Neuronal stem cell (in vitro differentiated cells): Measurements from ENCODE around the gene SRCIN1.
"Not testable (repeated sequence)": the region's sequence is repeated elsewhere in the genome, so short reads cannot be mapped to it uniquely, and the experiment has no call there.

Experiments used
- DNase-seq: peaks from one replicate; pipeline ENCODE4 v3.0.0-alpha.2; 2013; ENCODE audit warnings: low spot score
- H2AFZ ChIP-seq: one replicate; pipeline ENCODE4 v1.6.1; 2013; ENCODE audit warnings: mild to moderate bottlenecking, low read length, inconsistent platforms
- H2AK5ac ChIP-seq: 2 replicates; pipeline ENCODE4 v1.6.1; 2013; ENCODE audit warnings: low read depth, mild to moderate bottlenecking, inconsistent platforms, low read length, moderate library complexity, mixed read lengths
- H2BK120ac ChIP-seq: 2 replicates; pipeline ENCODE4 v1.6.1; 2013; ENCODE audit warnings: low read depth, mild to moderate bottlenecking, inconsistent platforms, low read length, moderate library complexity, mixed read lengths
- H2BK12ac ChIP-seq: one replicate; pipeline ENCODE4 v1.6.1; 2013; ENCODE audit warnings: low read length, inconsistent platforms
- H2BK15ac ChIP-seq: 2 replicates; pipeline ENCODE4 v1.6.1; 2013; ENCODE audit warnings: mild to moderate bottlenecking, low read length, inconsistent platforms, mixed read lengths
- H2BK5ac ChIP-seq: one replicate; pipeline ENCODE4 v1.6.1; 2013; ENCODE audit warnings: inconsistent platforms, mild to moderate bottlenecking, low read length, moderate library complexity
- H3K14ac ChIP-seq: one replicate; pipeline ENCODE4 v1.6.1; 2013; ENCODE audit warnings: low read length, inconsistent platforms
- H3K18ac ChIP-seq: 2 replicates; pipeline ENCODE4 v1.6.1; 2013; ENCODE audit warnings: low read length, inconsistent platforms
- H3K23ac ChIP-seq: 2 replicates; pipeline ENCODE4 v1.6.1; 2013; ENCODE audit warnings: low read depth, mild to moderate bottlenecking, mixed read lengths, low read length, inconsistent platforms; ENCODE audit not compliant: poor library complexity
- H3K27ac ChIP-seq: replicated peaks from 3 replicates; pipeline ENCODE4 v1.5.1; 2013; ENCODE audit warnings: low read length, inconsistent platforms
- H3K27me3 ChIP-seq, 3 experiments: 2 replicates each; pipeline ENCODE4 v1.6.1; 2013; ENCODE audit warnings: low read length in 3 of 3, mild to moderate bottlenecking in 2 of 3, inconsistent platforms in 1 of 3, low read depth in 1 of 3, mixed read lengths in 1 of 3, moderate library complexity in 1 of 3; ENCODE audit not compliant: control insufficient read depth in 3 of 3, insufficient read depth in 3 of 3
- H3K36me3 ChIP-seq, 2 donors: replicated peaks in 1 of 2; 2 replicates each; pipeline ENCODE4 v1.6.1; 2013; ENCODE audit warnings: low read length in 2 of 2; ENCODE audit not compliant: control insufficient read depth in 2 of 2, insufficient read depth in 2 of 2
- H3K4ac ChIP-seq: 2 replicates; pipeline ENCODE4 v1.6.1; 2013; ENCODE audit warnings: inconsistent platforms, mild to moderate bottlenecking, low read length, moderate library complexity
- H3K4me1 ChIP-seq, 2 donors: 1 replicate in 1 of 2; 2 replicates in 1 of 2; pipeline ENCODE4 v1.6.1; 2013; ENCODE audit warnings: low read length in 2 of 2, low read depth in 1 of 2; ENCODE audit not compliant: control insufficient read depth in 2 of 2, insufficient read depth in 1 of 2
- H3K4me2 ChIP-seq: one replicate; pipeline ENCODE4 v1.6.1; 2013; ENCODE audit warnings: mild to moderate bottlenecking, low read length, inconsistent platforms; ENCODE audit not compliant: insufficient read depth, poor library complexity, severe bottlenecking
- H3K4me3 ChIP-seq, 2 donors: 2 replicates each; pipeline ENCODE4 v1.5.1; 2013; ENCODE audit warnings: low read length in 2 of 2, mild to moderate bottlenecking in 2 of 2, inconsistent platforms in 1 of 2, moderate library complexity in 1 of 2
- H3K79me1 ChIP-seq: one replicate; pipeline ENCODE4 v1.6.1; 2013; ENCODE audit warnings: low read depth, mild to moderate bottlenecking, inconsistent platforms, low read length, moderate library complexity
- H3K9ac ChIP-seq: one replicate; pipeline ENCODE4 v1.6.1; 2013; ENCODE audit warnings: mild to moderate bottlenecking, low read depth, low read length, inconsistent platforms; ENCODE audit not compliant: poor library complexity
- H3K9me3 ChIP-seq, 2 donors: replicated peaks in 1 of 2; 2 replicates each; pipeline versions ENCODE3 to v1.6.1; 2013; ENCODE audit warnings: low read length in 2 of 2, mild to moderate bottlenecking in 2 of 2, inconsistent platforms in 1 of 2, low read depth in 1 of 2, mixed read lengths in 1 of 2, moderate library complexity in 1 of 2; ENCODE audit not compliant: control insufficient read depth in 2 of 2, insufficient read depth in 1 of 2
- H4K8ac ChIP-seq: one replicate; pipeline ENCODE4 v1.6.1; 2013; ENCODE audit warnings: low read depth, mild to moderate bottlenecking, inconsistent platforms, low read length, moderate library complexity
- H4K91ac ChIP-seq: one replicate; pipeline ENCODE4 v1.6.1; 2013; ENCODE audit warnings: low read length, low read depth, mild to moderate bottlenecking, inconsistent platforms; ENCODE audit not compliant: poor library complexity
- WGBS, 2 donors: extraction: QIAGEN DNeasy Blood & Tissue Kit; methylation state at CpG; one replicate each; pipeline ENCODE4 v1.1.7; 2013; ENCODE audit warnings: missing lambda C conversion rate in 2 of 2, mixed read lengths in 1 of 2; ENCODE audit not compliant: insufficient read length in 2 of 2, insufficient replicate concordance in 1 of 2; ENCODE audit errors: extremely low coverage in 2 of 2; 5-methylcytosine and 5-hydroxymethylcytosine counted together

Gene SRCIN1

DNA sequence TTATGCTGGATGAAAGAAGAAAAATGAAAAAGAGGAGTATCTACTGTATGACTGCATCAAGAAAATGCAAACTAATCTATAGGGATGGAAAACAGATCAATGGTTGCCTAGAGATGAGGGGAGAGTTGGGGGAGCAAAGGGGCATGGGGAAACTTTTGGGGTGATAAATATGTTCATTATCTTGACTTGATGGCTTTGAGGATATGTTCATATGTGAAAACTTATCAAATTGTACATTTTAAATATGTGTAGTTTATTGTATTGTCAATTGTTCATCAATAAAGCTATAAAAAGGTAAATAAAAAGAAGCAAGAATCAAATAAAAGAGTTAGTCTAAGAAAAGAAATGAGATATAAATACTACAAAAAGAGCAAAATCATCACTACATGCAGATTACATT is 19.7 kb upstream of the SRCIN1 start:
- no peak overlapping the region for H2BK12ac ChIP-seq
- no peak overlapping the region for H3K23ac ChIP-seq
- H3K27ac ChIP-seq = no peak overlapping the region
- no peak overlapping the region for H3K9ac ChIP-seq
- H4K91ac ChIP-seq = no peak overlapping the region
- no peak overlapping the region for H3K14ac ChIP-seq
- no peak overlapping the region for H2AFZ ChIP-seq
- no peaks in the 10 kb centered on the region for H3K4me1 ChIP-seq
- DNase-seq = no peak
- no peak overlapping the region for H3K4me2 ChIP-seq
- no peak overlapping the region for H3K4ac ChIP-seq
- no peak overlapping the region for H2BK120ac ChIP-seq
- no peak overlapping the region for H2BK15ac ChIP-seq
- no peaks in the 10 kb centered on the region for H3K79me1 ChIP-seq
- no peak overlapping the region for H4K8ac ChIP-seq
- H2AK5ac ChIP-seq = no peak overlapping the region
- H3K9me3 ChIP-seq = no peaks in the 10 kb centered on the region
- H3K18ac ChIP-seq = no peak overlapping the region
- no peak overlapping the region for H2BK5ac ChIP-seq
- peaks cover 0 to 14% (median 0%) of the 10 kb centered on the region in 3 experiments for H3K27me3 ChIP-seq
- H3K4me3 ChIP-seq = no peak overlapping the region
- H3K36me3 ChIP-seq = no peaks in the 10 kb centered on the region

GRCh38 chr17:38624782-38625355 is 19.1 kb upstream of the SRCIN1 start:
- H2BK15ac ChIP-seq, H2BK120ac ChIP-seq, H3K4ac ChIP-seq, H2AFZ ChIP-seq, H3K14ac ChIP-seq, H3K23ac ChIP-seq, H3K27ac ChIP-seq, H3K79me1 ChIP-seq, H3K36me3 ChIP-seq, H3K9me3 ChIP-seq, H3K4me3 ChIP-seq, H3K4me1 ChIP-seq, H3K9ac ChIP-seq, DNase-seq, H4K8ac ChIP-seq, H2BK5ac ChIP-seq, H2BK12ac ChIP-seq, H2AK5ac ChIP-seq, H3K4me2 ChIP-seq, H4K91ac ChIP-seq, H3K18ac ChIP-seq: not testable (repeated sequence)
- H3K27me3 ChIP-seq = peaks cover 0 to 16% (median 0%) of the 10 kb centered on the region in 3 experiments
- no CpG with 5 or more reads among the region's 14 CpGs for WGBS, 2 donors

DNA sequence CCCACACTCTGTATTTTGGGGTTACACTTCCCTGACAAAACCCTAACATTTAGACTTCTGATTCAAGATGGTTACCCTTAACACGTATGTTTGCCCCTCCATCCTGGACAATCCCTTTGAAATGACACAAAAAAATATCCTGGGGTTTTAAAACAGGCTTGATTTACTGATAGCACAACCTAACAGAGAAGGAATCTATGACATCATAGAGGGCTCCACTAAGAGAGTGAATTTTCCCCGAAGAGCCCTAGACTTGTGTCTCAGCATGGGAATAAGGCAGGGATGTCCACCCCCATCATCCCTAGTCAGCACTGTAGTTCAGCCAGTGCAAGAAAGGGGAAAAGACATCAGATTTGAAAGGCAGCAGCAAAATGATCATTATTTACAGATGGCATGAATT is 15.8 kb upstream of the SRCIN1 start:
- no peak overlapping the region for H3K14ac ChIP-seq
- H3K23ac ChIP-seq = no peak overlapping the region
- WGBS, 2 donors = no CpG with 5 or more reads among the region's 2 CpGs
- no peaks in the 10 kb centered on the region for H3K4me1 ChIP-seq
- H3K27ac ChIP-seq = no peak overlapping the region
- H3K9ac ChIP-seq = no peak overlapping the region
- no peaks in the 10 kb centered on the region for H3K9me3 ChIP-seq
- no peak overlapping the region for H3K18ac ChIP-seq
- H2BK15ac ChIP-seq = no peak overlapping the region
- no peak overlapping the region for H2AK5ac ChIP-seq
- no peak overlapping the region for H4K8ac ChIP-seq
- no peak overlapping the region for H3K4me2 ChIP-seq
- no peak overlapping the region for H2BK120ac ChIP-seq
- DNase-seq = no peak
- H3K27me3 ChIP-seq = peaks cover 0 to 34% (median 0%) of the 10 kb centered on the region in 3 experiments
- H3K36me3 ChIP-seq = no peaks in the 10 kb centered on the region
- no peak overlapping the region for H2BK12ac ChIP-seq
- no peaks in the 10 kb centered on the region for H3K79me1 ChIP-seq
- H3K4ac ChIP-seq = no peak overlapping the region
- no peak overlapping the region for H2AFZ ChIP-seq
- no peak overlapping the region for H2BK5ac ChIP-seq
- H4K91ac ChIP-seq = no peak overlapping the region
- H3K4me3 ChIP-seq = no peak overlapping the region

DNA sequence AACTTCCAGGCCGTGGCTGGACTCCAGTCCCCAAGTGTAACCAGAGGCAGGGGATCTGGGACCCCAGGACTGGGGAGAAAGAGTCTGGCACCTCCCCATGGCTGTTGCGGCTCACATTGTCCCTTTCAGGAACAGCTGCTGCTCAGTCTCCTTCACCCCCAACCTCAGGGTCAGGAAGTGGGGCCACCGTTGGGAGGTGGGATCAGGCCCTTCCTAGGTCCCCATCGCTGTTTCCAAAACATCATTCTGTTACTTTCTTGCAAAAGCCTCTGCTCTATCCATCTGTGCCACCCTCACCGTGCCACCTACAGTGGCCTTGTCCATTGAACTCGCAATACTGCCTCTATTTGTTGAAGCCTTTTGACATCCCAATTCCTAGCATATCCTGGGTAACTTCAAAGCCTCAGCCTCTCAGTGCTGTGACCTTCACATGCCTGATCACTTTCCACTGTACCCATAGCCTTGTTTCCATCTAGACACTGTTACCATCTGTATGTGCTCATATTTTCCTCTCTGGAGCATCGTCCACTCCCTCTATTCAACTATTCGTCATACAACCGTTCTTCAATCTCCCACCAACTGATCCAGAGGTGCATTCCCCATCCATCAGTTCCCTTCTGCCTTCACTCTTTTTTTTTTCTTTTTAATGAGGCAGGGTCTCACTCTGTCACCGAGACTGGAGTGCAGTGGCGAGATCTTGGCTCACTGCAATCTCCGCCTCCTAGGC is 15.0 kb upstream of the SRCIN1 start:
- no peak overlapping the region for H2BK5ac ChIP-seq
- H3K4ac ChIP-seq = no peak overlapping the region
- H3K27ac ChIP-seq = no peak overlapping the region
- H2AK5ac ChIP-seq = no peak overlapping the region
- DNase-seq = no peak
- H3K27me3 ChIP-seq = peaks cover 0 to 42% (median 0%) of the 10 kb centered on the region in 3 experiments
- H2AFZ ChIP-seq = no peak overlapping the region
- H3K36me3 ChIP-seq = no peaks in the 10 kb centered on the region
- no peak overlapping the region for H2BK120ac ChIP-seq
- H3K9ac ChIP-seq = no peak overlapping the region
- H3K4me1 ChIP-seq = no peaks in the 10 kb centered on the region
- H3K18ac ChIP-seq = peak overlapping the region; percentile 32
- H3K23ac ChIP-seq = no peak overlapping the region
- no peak overlapping the region for H2BK12ac ChIP-seq
- no peak overlapping the region for H3K14ac ChIP-seq
- H4K8ac ChIP-seq = no peak overlapping the region
- no peak overlapping the region for H3K4me3 ChIP-seq
- no peak overlapping the region for H2BK15ac ChIP-seq
- no peaks in the 10 kb centered on the region for H3K79me1 ChIP-seq
- H4K91ac ChIP-seq = no peak overlapping the region
- no peaks in the 10 kb centered on the region for H3K9me3 ChIP-seq
- no peak overlapping the region for H3K4me2 ChIP-seq
- 100% methylated on average over 2 of the region's 12 CpGs; no CpG with 5 or more reads in 1 of the 2 donors for WGBS, 2 donors
